HG03558 (cell line): ENCODE measurements around the gene NXN.
"Not testable (repeated sequence)": the region's sequence is repeated elsewhere in the genome, so short reads cannot be mapped to it uniquely, and the experiment has no call there.

Experiments
- ATAC-seq: cut with Tn5 transposase; IDR thresholded peaks from one replicate; pipeline ENCODE4 v1.9.1; 2021; ENCODE audit warnings: moderate number of reproducible peaks; ENCODE audit not compliant: unreplicated experiment; ENCODE audit errors: extremely low read depth

The NXN gene

DNA sequence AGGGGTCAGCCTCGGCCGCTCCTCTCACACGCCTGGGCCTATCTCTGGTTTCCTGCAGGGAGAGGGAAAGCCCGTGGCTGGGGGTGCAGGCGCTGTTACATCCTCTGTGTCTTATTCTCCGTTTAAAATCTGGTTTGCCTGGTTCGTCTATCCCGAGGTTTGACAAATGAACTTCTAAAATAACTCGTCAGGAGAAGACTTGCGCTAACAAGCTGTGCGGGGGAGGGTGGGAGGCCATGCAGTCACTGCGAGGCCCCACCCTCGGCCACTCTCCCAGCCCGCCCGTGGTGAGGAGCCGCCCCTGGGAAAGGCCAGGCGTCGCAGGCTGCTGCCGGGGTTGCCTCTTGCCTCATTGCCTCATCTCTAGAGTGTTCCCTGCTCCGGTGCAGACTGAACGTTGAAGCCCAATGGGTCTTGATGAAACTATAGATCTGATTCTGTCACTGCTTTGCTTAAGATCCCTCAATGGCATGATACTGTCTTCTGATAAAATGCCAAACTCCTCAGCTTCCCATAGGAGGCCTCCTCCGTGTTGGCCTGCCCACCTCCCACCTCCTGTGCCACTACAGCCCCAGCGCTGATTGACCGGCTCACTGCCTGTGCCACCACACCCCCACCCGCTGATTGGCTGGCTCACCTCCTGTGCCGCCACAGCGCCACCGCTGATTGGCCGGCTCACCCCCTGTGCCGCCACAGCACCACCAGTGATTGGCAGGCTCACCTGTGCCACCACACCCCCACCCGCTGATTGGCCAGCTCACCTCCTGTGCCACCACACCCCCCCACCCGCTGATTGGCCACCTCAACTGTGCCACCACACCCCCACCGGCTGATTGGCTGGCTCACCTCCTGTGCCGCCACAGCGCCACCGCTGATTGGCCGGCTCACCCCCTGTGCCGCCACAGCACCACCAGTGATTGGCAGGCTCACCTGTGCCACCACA, 189.4 kb downstream of the NXN start:
- ATAC-seq = not testable (repeated sequence)

DNA sequence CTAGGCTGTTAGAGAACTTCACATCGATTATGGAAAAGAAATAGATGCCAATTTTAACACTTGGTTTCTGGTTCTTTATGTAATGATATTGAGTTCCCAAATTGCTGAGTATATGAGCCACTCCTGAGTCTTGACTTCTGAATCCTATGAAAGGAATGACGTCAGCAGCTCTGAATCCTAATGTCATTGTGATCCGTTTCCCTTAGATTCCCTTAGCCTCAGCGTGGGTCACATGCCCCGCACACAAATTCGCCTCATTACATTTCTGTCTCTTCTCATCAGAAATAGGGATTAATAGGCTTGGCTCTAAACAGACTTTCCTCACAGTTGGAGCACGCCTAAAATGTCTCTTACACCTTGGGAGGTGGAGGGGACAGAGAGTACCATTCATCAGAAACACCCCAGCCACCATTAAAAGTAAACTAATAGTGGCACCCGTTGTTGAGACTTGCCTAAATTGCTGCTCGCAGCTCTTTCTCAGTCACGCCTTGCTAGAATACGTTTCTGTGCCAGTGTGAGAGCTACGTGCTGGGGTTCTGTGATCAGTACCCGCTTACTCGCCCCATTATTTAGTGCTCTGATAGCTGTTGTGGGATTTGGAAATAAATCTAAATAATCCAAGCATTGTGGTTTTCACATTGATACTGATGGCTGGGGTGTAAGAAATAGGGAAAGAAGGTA, 190.3 kb downstream of the NXN start:
- ATAC-seq = no peak

- ATAC-seq = no peak
These were observed 191.0 kb downstream of the NXN start for GRCh38 chr17:788551-788950.

- ATAC-seq = no peak
These were observed 191.8 kb downstream of the NXN start for GRCh38 chr17:787641-788221.

DNA sequence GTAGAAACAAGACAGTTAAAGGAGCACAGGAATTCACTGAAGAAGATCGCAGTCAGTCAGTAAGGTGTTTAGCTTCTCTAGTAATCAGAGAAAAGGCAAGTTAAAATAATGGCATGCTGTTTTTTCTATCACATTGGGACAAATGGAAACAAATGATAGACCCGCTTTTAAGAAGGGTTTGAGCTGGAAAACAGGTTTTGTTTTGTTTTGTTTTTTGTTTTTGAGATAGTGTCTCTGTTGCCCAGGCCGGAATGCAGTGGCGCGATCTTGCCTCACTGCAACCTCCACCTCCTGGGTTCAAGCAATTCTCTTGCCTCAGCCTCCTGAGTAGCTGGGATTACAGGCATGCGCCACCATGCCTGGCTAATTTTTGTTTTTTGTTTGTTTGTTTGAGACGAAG, 193.7 kb downstream of the NXN start:
- not testable (repeated sequence) for ATAC-seq

GRCh38 chr17:784143-784542, 195.4 kb downstream of the NXN start:
- ATAC-seq = no peak

- ATAC-seq = peak; percentile 58
These were observed 197.5 kb downstream of the NXN start, which contains the start of the genes GLOD4 and MRM3 for GRCh38 chr17:781805-782731. TSS of gene GLOD4 (minus strand) at chr17:782280. CDS start at chr17:782255, 25 bp downstream. TSS of gene MRM3 (plus strand) at chr17:782353. CDS start at chr17:782379, 26 bp downstream.

DNA sequence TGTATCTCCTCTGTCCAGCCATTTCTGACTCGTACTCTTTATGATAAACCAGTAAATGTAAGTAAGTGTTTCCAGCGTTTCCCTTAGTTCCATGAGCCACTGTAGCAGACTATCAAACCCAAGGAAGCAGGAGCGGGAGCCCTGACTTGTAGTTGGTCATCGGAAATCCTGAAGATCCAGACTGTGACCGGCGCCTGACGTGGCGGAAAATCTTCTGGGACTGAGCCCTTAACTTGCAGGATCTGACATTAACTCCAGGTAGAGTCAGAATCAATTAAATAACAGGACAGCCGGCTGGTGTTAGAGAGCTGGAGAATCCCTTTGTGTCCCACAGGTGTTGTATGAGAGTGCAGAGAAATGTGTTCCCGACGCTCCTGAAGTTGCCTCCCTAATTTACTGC, 201.5 kb downstream of the NXN start:
- no peak for ATAC-seq

DNA sequence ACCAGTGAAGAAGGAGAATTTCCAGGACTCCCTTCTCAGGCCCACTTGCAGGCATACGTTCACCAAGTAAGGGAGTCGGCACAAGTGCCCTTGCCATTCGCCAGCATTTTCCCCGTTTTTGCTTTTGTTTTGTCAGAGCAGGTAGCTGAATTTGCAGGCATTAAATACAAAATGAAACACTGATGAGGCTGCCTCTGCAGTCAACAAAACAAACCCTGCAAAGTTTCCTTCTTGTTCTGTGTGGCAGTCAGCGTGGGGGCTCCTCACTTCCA, 205.3 kb downstream of the NXN start:
- no peak for ATAC-seq

GRCh38 chr17:773467-774312, 205.9 kb downstream of the NXN start:
- no peak for ATAC-seq

GRCh38 chr17:773016-773415, 206.6 kb downstream of the NXN start:
- ATAC-seq = no peak

GRCh38 chr17:767076-767475, 212.5 kb downstream of the NXN start:
- no peak for ATAC-seq

DNA sequence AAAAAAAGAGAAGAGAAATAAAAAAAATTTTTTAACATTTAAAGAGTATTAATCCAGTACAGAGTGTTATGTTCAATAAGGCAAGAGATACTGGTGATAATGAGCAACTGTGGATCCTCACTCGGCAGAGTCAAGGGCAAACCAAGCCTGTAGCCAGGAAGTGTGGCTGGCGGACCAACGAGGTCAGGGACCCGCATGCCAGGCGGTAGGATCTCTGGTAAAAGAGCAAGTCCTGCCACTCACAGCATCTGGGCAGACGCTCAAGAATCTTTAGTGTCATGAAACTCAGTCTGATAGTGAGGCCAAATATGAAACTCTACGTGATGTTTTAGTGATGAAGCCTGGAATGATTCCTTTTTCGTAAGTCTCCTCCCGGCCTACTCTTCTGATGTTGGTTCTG, 219.2 kb downstream of the NXN start:
- ATAC-seq = no peak

GRCh38 chr17:759964-760363, 219.6 kb downstream of the NXN start:
- no peak for ATAC-seq

- ATAC-seq = not testable (repeated sequence)
These were observed 223.5 kb downstream of the NXN start for GRCh38 chr17:756010-756567.

- not testable (repeated sequence) for ATAC-seq
These were observed 224.1 kb downstream of the NXN start for GRCh38 chr17:755319-755961.

DNA sequence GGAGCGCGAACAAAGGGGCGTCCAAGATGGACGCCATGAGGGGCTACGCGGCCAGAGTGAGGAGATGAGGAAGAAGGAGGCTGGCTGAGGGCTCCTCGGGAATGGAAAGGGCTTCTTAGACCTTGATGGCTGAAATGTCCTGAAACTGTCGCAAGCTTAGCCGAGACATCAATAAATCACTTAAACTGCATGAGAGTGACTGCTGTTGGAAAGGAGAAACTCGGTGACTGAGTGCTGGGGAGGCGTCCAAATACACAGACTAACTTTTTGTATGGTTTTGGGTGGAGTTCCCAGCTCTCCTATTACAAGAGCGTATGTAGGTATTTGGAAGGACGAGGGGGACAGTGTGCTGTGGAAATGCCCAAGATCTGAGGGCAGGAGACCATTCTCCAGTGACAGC, 226.2 kb downstream of the NXN start:
- ATAC-seq = no peak

- no peak for ATAC-seq
These were observed 226.9 kb downstream of the NXN start for GRCh38 chr17:752620-753219.
